ENCODE data around the gene RAPGEF6. TPM values are rescaled to one million over a fixed set of nuclear protein-coding genes. Genes with fewer than 3 reads are reported as not detected.
"Not testable (repeated sequence)": the region's sequence is repeated elsewhere in the genome, so short reads cannot be mapped to it uniquely, and the experiment has no call there.

The RAPGEF6 gene, protein sequence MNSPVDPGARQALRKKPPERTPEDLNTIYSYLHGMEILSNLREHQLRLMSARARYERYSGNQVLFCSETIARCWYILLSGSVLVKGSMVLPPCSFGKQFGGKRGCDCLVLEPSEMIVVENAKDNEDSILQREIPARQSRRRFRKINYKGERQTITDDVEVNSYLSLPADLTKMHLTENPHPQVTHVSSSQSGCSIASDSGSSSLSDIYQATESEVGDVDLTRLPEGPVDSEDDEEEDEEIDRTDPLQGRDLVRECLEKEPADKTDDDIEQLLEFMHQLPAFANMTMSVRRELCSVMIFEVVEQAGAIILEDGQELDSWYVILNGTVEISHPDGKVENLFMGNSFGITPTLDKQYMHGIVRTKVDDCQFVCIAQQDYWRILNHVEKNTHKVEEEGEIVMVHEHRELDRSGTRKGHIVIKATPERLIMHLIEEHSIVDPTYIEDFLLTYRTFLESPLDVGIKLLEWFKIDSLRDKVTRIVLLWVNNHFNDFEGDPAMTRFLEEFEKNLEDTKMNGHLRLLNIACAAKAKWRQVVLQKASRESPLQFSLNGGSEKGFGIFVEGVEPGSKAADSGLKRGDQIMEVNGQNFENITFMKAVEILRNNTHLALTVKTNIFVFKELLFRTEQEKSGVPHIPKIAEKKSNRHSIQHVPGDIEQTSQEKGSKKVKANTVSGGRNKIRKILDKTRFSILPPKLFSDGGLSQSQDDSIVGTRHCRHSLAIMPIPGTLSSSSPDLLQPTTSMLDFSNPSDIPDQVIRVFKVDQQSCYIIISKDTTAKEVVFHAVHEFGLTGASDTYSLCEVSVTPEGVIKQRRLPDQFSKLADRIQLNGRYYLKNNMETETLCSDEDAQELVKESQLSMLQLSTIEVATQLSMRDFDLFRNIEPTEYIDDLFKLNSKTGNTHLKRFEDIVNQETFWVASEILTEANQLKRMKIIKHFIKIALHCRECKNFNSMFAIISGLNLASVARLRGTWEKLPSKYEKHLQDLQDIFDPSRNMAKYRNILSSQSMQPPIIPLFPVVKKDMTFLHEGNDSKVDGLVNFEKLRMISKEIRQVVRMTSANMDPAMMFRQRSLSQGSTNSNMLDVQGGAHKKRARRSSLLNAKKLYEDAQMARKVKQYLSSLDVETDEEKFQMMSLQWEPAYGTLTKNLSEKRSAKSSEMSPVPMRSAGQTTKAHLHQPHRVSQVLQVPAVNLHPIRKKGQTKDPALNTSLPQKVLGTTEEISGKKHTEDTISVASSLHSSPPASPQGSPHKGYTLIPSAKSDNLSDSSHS (N-terminal part only)
- 10 to 100 TPM; 43.0 to 95.2 TPM for total RNA-seq
- polyA plus RNA-seq (ENCODE audit: insufficient read length in 2 of 2): 10 to 100 TPM; 19.3 to 24.0 TPM
- long read RNA-seq, donor 1: 0 reads
- long read RNA-seq, donor 2: 0 reads
- long read RNA-seq, donor 3: 0 reads
- long read RNA-seq, donor 4: 0 reads

DNA sequence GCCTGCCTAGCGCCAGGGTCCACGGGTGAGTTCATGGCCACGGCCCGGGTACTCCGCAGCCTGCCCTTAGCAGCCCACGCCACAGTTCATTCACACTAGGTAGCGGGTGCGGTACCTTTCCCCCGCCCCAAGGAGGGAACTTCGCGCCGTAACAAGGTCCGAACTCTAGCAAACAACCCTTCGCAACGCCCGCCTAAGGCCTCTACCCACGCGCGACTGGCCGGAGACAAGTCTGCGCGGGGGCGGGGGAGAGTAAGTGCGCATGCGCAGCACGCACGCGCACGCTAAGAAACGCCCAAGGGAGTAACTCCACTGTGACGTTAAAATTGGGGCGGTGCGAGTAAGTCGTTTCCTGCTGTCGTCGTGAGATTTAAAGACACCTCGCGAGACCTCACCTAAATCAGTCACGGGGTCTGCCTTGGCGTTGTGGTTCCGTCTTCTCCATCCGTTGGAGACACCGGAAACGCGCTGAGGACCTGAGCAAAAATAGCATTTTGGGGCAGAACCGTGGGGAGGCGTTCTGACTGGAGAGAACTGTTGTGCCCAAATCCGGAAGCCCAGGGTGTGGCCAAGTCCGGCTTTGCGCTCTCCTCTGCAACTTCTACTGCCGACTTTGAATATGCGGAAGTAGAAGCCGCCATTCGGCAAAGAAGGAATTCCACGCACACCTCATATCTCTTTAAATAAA is at the start of gene RAPGEF6:
RAPGEF6 (minus strand) TSS at position 234 of the 688 bp plus-strand sequence; CDS start at position 35, 199 bp downstream.
- Histone ChIP-seq H3K27me3 (ENCODE audit: control insufficient read depth, insufficient read depth, low read length) (no peaks in the 10 kb centered on the region), H3K27ac (ENCODE audit: low read depth, low read length) (peak within 1 kb of the TSS; percentile 99), H3K36me3 (ENCODE audit: control insufficient read depth, insufficient read depth, low read length) (no peaks in the 10 kb centered on the region), H3K9me3 (ENCODE audit: control insufficient read depth, insufficient read depth, low read length) (no peaks in the 10 kb centered on the region), H3K4me3 (ENCODE audit: low read depth, low read length) (peak within 1 kb of the TSS; percentile 73), H3K4me1 (ENCODE audit: control insufficient read depth, insufficient read depth, low read length) (peaks cover 11% of the 10 kb centered on the region)
- WGBS (ENCODE audit: insufficient coverage): under 1% methylated on average over 55 of the region's 55 CpGs
- DNase-seq (ENCODE audit: low read depth in 4 of 6, low spot score in 6 of 6): peak; percentile 98 to 100 (median 100)

- Histone ChIP-seq H3K27ac (ENCODE audit: low read depth, low read length) (no peak overlapping the region), H3K27me3 (ENCODE audit: control insufficient read depth, insufficient read depth, low read length) (no peaks in the 10 kb centered on the region)
- DNase-seq (ENCODE audit: low read depth in 4 of 6, low spot score in 6 of 6): no peak
These were observed 49.6 kb upstream of the RAPGEF6 start for GRCh38 chr5:131684595-131684994.

GRCh38 chr5:131684051-131684450 is 49.0 kb upstream of the RAPGEF6 start:
- Histone ChIP-seq H3K9me3 (ENCODE audit: control insufficient read depth, insufficient read depth, low read length) (no peaks in the 10 kb centered on the region), H3K4me3 (ENCODE audit: low read depth, low read length) (no peak overlapping the region), H3K4me1 (ENCODE audit: control insufficient read depth, insufficient read depth, low read length) (no peaks in the 10 kb centered on the region), H3K36me3 (ENCODE audit: control insufficient read depth, insufficient read depth, low read length) (peaks cover 5% of the 10 kb centered on the region), H3K27me3 (ENCODE audit: control insufficient read depth, insufficient read depth, low read length) (no peaks in the 10 kb centered on the region), H3K27ac (ENCODE audit: low read depth, low read length) (no peak overlapping the region)
- no CpG with 5 or more reads among the region's 1 CpG for WGBS (ENCODE audit: insufficient coverage)
- no peak for DNase-seq (ENCODE audit: low read depth in 4 of 6, low spot score in 6 of 6)

More at GRCh38 chr5:131684595-131684994, 49.6 kb upstream of the RAPGEF6 start:
- Histone ChIP-seq H3K4me3 (ENCODE audit: low read depth, low read length) (no peak overlapping the region), H3K36me3 (ENCODE audit: control insufficient read depth, insufficient read depth, low read length) (peaks cover 3% of the 10 kb centered on the region), H3K4me1 (ENCODE audit: control insufficient read depth, insufficient read depth, low read length) (no peaks in the 10 kb centered on the region), H3K9me3 (ENCODE audit: control insufficient read depth, insufficient read depth, low read length) (no peaks in the 10 kb centered on the region)

DNA sequence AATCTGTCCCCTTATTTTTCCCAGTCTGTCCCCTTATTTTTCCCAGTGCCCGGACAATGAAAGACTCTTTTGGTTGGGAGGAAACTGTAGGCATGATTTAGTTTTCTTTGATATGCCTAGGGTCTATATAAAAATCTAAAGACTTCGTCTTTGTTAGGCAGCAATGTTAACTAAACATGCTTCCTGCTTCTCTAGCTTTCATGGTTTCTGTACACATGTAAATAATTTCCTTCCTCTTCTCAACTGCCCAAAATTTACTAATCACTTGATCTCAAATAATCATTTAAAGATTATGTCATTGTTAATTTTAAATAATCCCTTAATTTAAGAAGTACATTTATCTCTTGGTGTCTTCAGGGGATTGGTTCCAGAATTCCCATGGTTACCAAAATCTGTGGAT is 47.8 kb upstream of the RAPGEF6 start:
- DNase-seq (ENCODE audit: low read depth in 4 of 6, low spot score in 6 of 6): no peak
- Histone ChIP-seq H3K36me3 (ENCODE audit: control insufficient read depth, insufficient read depth, low read length) (peaks cover 8% of the 10 kb centered on the region), H3K4me1 (ENCODE audit: control insufficient read depth, insufficient read depth, low read length) (no peaks in the 10 kb centered on the region), H3K27ac (ENCODE audit: low read depth, low read length) (no peak overlapping the region), H3K9me3 (ENCODE audit: control insufficient read depth, insufficient read depth, low read length) (no peaks in the 10 kb centered on the region), H3K4me3 (ENCODE audit: low read depth, low read length) (no peak overlapping the region), H3K27me3 (ENCODE audit: control insufficient read depth, insufficient read depth, low read length) (no peaks in the 10 kb centered on the region)
- no CpG with 5 or more reads among the region's 2 CpGs for WGBS (ENCODE audit: insufficient coverage)

GRCh38 chr5:131682175-131682574 is 47.1 kb upstream of the RAPGEF6 start:
- no CpG with 5 or more reads among the region's 5 CpGs for WGBS (ENCODE audit: insufficient coverage)
- no peaks in the 10 kb centered on the region for H3K27me3 ChIP-seq (ENCODE audit: control insufficient read depth, insufficient read depth, low read length)
- peaks cover 8% of the 10 kb centered on the region for H3K36me3 ChIP-seq (ENCODE audit: control insufficient read depth, insufficient read depth, low read length)
- H3K27ac ChIP-seq (ENCODE audit: low read depth, low read length): no peak overlapping the region
- H3K4me1 ChIP-seq (ENCODE audit: control insufficient read depth, insufficient read depth, low read length): no peaks in the 10 kb centered on the region
- DNase-seq (ENCODE audit: low read depth in 4 of 6, low spot score in 6 of 6): no peak
- H3K4me3 ChIP-seq (ENCODE audit: low read depth, low read length): no peak overlapping the region
- H3K9me3 ChIP-seq (ENCODE audit: control insufficient read depth, insufficient read depth, low read length): no peaks in the 10 kb centered on the region

DNA sequence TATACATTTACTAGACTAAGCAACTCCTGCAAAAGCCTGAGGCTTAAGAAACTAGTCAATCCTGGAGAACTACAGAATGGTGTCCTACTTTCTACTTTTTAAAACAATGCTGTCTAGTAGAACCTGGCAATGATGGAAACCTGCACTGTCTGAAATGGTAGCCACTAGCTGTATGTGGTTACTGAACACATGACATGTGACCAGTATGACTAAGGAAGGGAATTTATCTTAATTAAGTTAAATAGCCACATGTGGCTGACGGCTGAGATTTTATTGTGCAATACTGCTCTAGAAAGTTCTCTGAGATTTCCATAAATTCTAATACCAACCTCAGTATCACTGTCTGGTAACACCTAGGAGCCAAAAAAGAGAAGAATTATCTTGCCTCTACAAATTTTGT is 44.9 kb upstream of the RAPGEF6 start:
- no peaks in the 10 kb centered on the region for H3K27me3 ChIP-seq (ENCODE audit: control insufficient read depth, insufficient read depth, low read length)
- no peak overlapping the region for H3K27ac ChIP-seq (ENCODE audit: low read depth, low read length)
- H3K4me1 ChIP-seq (ENCODE audit: control insufficient read depth, insufficient read depth, low read length): no peaks in the 10 kb centered on the region
- no peak overlapping the region for H3K4me3 ChIP-seq (ENCODE audit: low read depth, low read length)
- WGBS (ENCODE audit: insufficient coverage): no CpG with 5 or more reads among the region's 1 CpG
- no peak for DNase-seq (ENCODE audit: low read depth in 4 of 6, low spot score in 6 of 6)
- H3K9me3 ChIP-seq (ENCODE audit: control insufficient read depth, insufficient read depth, low read length): no peaks in the 10 kb centered on the region
- peaks cover 21% of the 10 kb centered on the region for H3K36me3 ChIP-seq (ENCODE audit: control insufficient read depth, insufficient read depth, low read length)

- H3K27ac ChIP-seq (ENCODE audit: low read depth, low read length); H3K9me3 ChIP-seq (ENCODE audit: control insufficient read depth, insufficient read depth, low read length); H3K4me3 ChIP-seq (ENCODE audit: low read depth, low read length); DNase-seq (ENCODE audit: low read depth in 4 of 6, low spot score in 6 of 6); H3K27me3 ChIP-seq (ENCODE audit: control insufficient read depth, insufficient read depth, low read length); H3K4me1 ChIP-seq (ENCODE audit: control insufficient read depth, insufficient read depth, low read length): not testable (repeated sequence)
- H3K36me3 ChIP-seq (ENCODE audit: control insufficient read depth, insufficient read depth, low read length): peaks cover 25% of the 10 kb centered on the region
- WGBS (ENCODE audit: insufficient coverage): no CpG with 5 or more reads among the region's 10 CpGs
These were observed 43.2 kb upstream of the RAPGEF6 start for GRCh38 chr5:131678273-131678672.

DNA sequence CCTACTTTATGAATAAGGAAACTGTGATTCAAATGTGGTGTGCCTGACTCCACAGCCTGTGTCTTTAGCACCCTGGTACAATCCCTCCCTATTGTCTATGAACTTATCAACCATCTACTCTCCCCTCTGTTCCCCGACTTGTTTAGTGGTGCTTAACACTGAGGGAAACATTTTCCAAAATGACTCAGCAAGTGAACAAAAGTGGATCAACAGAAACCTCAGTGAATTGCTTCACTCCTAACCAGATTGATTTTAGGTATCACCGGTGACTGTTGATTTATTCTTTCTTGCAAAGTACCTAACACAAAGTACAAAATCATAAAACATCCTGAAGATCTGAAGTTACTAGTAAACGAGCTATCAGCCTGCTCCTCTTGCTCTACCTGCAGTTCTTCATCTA is 42.1 kb upstream of the RAPGEF6 start:
- no peaks in the 10 kb centered on the region for H3K9me3 ChIP-seq (ENCODE audit: control insufficient read depth, insufficient read depth, low read length)
- no peak overlapping the region for H3K27ac ChIP-seq (ENCODE audit: low read depth, low read length)
- no peak overlapping the region for H3K4me3 ChIP-seq (ENCODE audit: low read depth, low read length)
- DNase-seq (ENCODE audit: low read depth in 4 of 6, low spot score in 6 of 6): no peak
- peaks cover 3% of the 10 kb centered on the region for H3K4me1 ChIP-seq (ENCODE audit: control insufficient read depth, insufficient read depth, low read length)
- WGBS (ENCODE audit: insufficient coverage): 83% methylated on average over 1 of the region's 3 CpGs
- H3K36me3 ChIP-seq (ENCODE audit: control insufficient read depth, insufficient read depth, low read length): peaks cover 25% of the 10 kb centered on the region
- no peaks in the 10 kb centered on the region for H3K27me3 ChIP-seq (ENCODE audit: control insufficient read depth, insufficient read depth, low read length)

All from spinal cord (tissue), 10 donors.